Suprapubic skin (tissue), 4 donors: ENCODE results near the gene RNASE11. TPM values are rescaled to one million over a fixed set of nuclear protein-coding genes. Genes with fewer than 3 reads are reported as not detected.

Experiments
- DNase-seq, 2 donors: peaks; one replicate each; pipeline ENCODE4 v3.0.0-alpha.2; 2019; ENCODE audit warnings: low spot score in 2 of 2
- H3K27ac ChIP-seq: fragments of 200-600 bp; sonication (generic); one replicate; pipeline ENCODE4 v1.5.1; 2019
- H3K27me3 ChIP-seq: fragments of 200-600 bp; sonication (generic); one replicate; pipeline ENCODE4 v1.5.1; 2019
- H3K36me3 ChIP-seq: fragments of 200-600 bp; sonication (generic); one replicate; pipeline ENCODE4 v1.5.1; 2019
- H3K4me1 ChIP-seq: fragments of 200-600 bp; sonication (generic); one replicate; pipeline ENCODE4 v1.5.1; 2019
- H3K4me3 ChIP-seq: fragments of 200-600 bp; sonication (generic); one replicate; pipeline ENCODE4 v1.5.1; 2019; ENCODE audit warnings: mild to moderate bottlenecking
- H3K9me3 ChIP-seq: fragments of 200-600 bp; sonication (generic); one replicate; pipeline ENCODE4 v1.5.1; 2019
- EP300 ChIP-seq: sonication (generic); formaldehyde crosslinking; IDR thresholded peaks from one replicate; pipeline ENCODE4 v1.6.1; 2017; ENCODE audit warnings: antibody characterized with exemption
- POLR2A ChIP-seq, 2 donors: fragments of 450-650 bp; IDR thresholded peaks; one replicate each; pipeline ENCODE4 v1.6.1; 2017; ENCODE audit warnings: antibody characterized with exemption in 2 of 2, mild to moderate bottlenecking in 2 of 2, moderate library complexity in 2 of 2
- POLR2AphosphoS5 ChIP-seq, 3 donors: sonication (generic); formaldehyde crosslinking; IDR thresholded peaks; one replicate each; pipeline ENCODE4 v1.6.1; 2017; ENCODE audit warnings: antibody characterized with exemption in 3 of 3
- WGBS: methylation state at CpG from one replicate; pipeline ENCODE4 v1.1.5; 2018; 5-methylcytosine and 5-hydroxymethylcytosine counted together
- total RNA-seq, 4 donors: library from RNA; depleted of rRNA; stranded (reverse); fragments of >200 nt; gene quantifications; one replicate each; pipeline ENCODE4 v1.1.0, GENCODE V29; 2016
- TF ChIP-seq, protein P1 (sequence below), 2 donors: fragments of 200-600 bp in 1 of 2; fragments of 450-650 bp in 1 of 2; sonication (generic) in 1 of 2; IDR thresholded peaks; one replicate each; pipeline ENCODE4 v1.5.1; 2016 to 2019; ENCODE audit warnings: antibody characterized with exemption in 2 of 2, mild to moderate bottlenecking in 1 of 2, moderate library complexity in 1 of 2

The RNASE11 gene
- total RNA-seq, 4 donors from 2014 or later: not detected

DNA sequence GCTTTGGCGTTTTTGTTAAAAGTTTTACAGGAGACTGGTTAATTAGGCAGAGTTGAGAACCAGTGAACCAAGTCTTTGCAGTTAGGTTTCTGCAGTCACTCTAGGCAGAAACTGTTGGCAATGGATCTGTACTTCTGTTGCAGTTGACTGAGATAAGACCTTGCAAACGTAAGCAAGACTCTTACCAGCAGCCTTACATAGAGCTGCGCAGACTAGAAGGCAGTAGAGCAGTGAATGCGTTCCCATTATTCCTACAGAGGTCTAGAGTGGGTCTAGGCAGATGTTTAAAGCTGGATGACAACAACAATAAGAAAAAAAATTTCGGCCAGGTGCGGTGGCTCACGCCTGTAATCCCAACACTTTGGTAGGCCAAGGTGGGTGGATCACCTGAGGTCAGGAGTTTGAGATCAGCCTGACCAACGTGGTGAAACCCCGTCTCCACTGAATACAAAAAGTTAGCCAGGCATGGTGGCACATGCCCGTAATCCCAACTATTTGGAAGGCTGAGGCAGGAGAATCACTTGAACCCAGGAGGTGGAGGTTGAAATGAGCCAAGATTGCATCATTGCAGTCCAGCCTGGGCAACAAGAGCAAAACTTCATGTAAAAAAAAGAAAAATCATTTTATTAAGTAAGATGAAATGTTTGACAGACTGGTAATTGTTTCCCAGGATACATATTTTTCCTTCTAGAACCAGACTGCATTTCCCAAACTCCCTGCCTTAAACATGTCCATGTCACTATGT lies 39.2 kb downstream of the RNASE11 start:
- TF ChIP-seq, protein P1, sequence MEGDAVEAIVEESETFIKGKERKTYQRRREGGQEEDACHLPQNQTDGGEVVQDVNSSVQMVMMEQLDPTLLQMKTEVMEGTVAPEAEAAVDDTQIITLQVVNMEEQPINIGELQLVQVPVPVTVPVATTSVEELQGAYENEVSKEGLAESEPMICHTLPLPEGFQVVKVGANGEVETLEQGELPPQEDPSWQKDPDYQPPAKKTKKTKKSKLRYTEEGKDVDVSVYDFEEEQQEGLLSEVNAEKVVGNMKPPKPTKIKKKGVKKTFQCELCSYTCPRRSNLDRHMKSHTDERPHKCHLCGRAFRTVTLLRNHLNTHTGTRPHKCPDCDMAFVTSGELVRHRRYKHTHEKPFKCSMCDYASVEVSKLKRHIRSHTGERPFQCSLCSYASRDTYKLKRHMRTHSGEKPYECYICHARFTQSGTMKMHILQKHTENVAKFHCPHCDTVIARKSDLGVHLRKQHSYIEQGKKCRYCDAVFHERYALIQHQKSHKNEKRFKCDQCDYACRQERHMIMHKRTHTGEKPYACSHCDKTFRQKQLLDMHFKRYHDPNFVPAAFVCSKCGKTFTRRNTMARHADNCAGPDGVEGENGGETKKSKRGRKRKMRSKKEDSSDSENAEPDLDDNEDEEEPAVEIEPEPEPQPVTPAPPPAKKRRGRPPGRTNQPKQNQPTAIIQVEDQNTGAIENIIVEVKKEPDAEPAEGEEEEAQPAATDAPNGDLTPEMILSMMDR (IDR thresholded peaks at IDR 0.05): no peak
- no peak for TF ChIP-seq EP300
- TF ChIP-seq POLR2A (IDR thresholded peaks at IDR 0.05): no peak
- no peak for TF ChIP-seq POLR2AphosphoS5 (IDR thresholded peaks at IDR 0.05)
- no peak for DNase-seq
- WGBS: 90% methylated on average over 10 of the region's 10 CpGs
- H3K4me3 ChIP-seq: no peak overlapping the region
- peaks cover 4% of the 10 kb centered on the region for H3K27me3 ChIP-seq
- H3K36me3 ChIP-seq: no peaks in the 10 kb centered on the region
- no peak overlapping the region for H3K27ac ChIP-seq
- H3K4me1 ChIP-seq: no peaks in the 10 kb centered on the region
- no peaks in the 10 kb centered on the region for H3K9me3 ChIP-seq

DNA sequence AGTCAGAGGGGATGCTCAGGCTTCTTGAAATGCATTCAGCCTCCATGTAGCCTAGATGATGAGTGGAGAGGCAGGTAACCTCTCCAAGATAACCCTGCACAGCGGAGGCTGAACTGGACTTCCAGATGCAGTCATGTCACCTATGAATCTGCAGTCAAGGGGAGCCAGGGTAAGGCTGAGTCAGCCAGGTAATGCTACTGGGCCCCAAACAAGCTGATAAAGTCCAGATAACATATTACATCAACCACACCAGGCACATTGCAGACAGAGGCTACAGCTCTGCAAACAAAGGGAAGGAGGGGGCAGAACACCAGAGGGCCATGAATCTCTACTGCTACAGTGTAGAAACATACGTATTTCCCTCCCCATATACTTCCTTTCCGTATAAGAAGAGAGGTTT lies 40.9 kb downstream of the RNASE11 start:
- Histone ChIP-seq H3K27ac (no peak overlapping the region), H3K4me1 (no peaks in the 10 kb centered on the region)
- WGBS: 61% methylated on average over 3 of the region's 3 CpGs

GRCh38 chr14:20539906-20540305 lies 47.9 kb downstream of the RNASE11 start:
- DNase-seq: no peak
- WGBS: 30% methylated on average over 4 of the region's 4 CpGs
- no peaks in the 10 kb centered on the region for H3K27me3 ChIP-seq
- no peak overlapping the region for H3K4me3 ChIP-seq
- H3K27ac ChIP-seq: no peak overlapping the region
- H3K36me3 ChIP-seq: no peaks in the 10 kb centered on the region
- H3K4me1 ChIP-seq: no peaks in the 10 kb centered on the region
- H3K9me3 ChIP-seq: no peaks in the 10 kb centered on the region
- TF ChIP-seq, protein P1 (IDR thresholded peaks at IDR 0.05): no peak
- no peak for TF ChIP-seq EP300
- TF ChIP-seq POLR2AphosphoS5 (IDR thresholded peaks at IDR 0.05): no peak
- no peak for TF ChIP-seq POLR2A (IDR thresholded peaks at IDR 0.05)

More for the DNA sequence above, 40.9 kb downstream of the RNASE11 start:
- DNase-seq: no peak
- Histone ChIP-seq H3K27me3 (peaks cover 4% of the 10 kb centered on the region), H3K4me3 (no peak overlapping the region), H3K36me3 (no peaks in the 10 kb centered on the region), H3K9me3 (no peaks in the 10 kb centered on the region)
- TF ChIP-seq POLR2A (IDR thresholded peaks at IDR 0.05): no peak
- TF ChIP-seq EP300: no peak
- no peak for TF ChIP-seq POLR2AphosphoS5 (IDR thresholded peaks at IDR 0.05)
- TF ChIP-seq, protein P1 (IDR thresholded peaks at IDR 0.05): no peak

Other genes with a start within 250 kb of the RNASE11 start
- gene PARP2, start 244.4 kb downstream of the RNASE11 start, total RNA-seq: 10 to 100 TPM; 12.2 to 34.0 (median 14.9) TPM
- gene TEP1, start 174.5 kb downstream of the RNASE11 start, total RNA-seq: 10 to 100 TPM; 16.3 to 34.0 (median 25.1) TPM
- under 1 TPM in 1 of 4 donors, not detected in 3; 0.08 TPM for gene KLHL33, start 151.8 kb downstream of the RNASE11 start, total RNA-seq
- gene OSGEP, start 133.2 kb downstream of the RNASE11 start, total RNA-seq: 10 to 100 TPM; 40.8 to 91.0 (median 44.8) TPM
- gene APEX1, start 132.8 kb downstream of the RNASE11 start, total RNA-seq: 100 to 1,000 TPM; 119 to 133 (median 129) TPM
- 10 to 100 TPM; 23.7 to 36.5 (median 28.9) TPM for gene PIP4P1, start 126.6 kb downstream of the RNASE11 start, total RNA-seq
- 10 to 100 TPM; 26.9 to 83.4 (median 52.9) TPM for gene PNP, start 118.6 kb downstream of the RNASE11 start, total RNA-seq
- not detected for gene RNASE10, start 82.5 kb downstream of the RNASE11 start, total RNA-seq
- not detected for gene RNASE9, start 27.0 kb downstream of the RNASE11 start, total RNA-seq
- gene RNASE12, start 3.4 kb upstream of the RNASE11 start, total RNA-seq: not detected
- not detected for gene OR6S1, start 53.7 kb upstream of the RNASE11 start, total RNA-seq
- gene RNASE4, start 96.6 kb upstream of the RNASE11 start, total RNA-seq: 10 to 100 TPM; 43.9 to 84.2 (median 66.2) TPM
- gene ANG, start 100.8 kb upstream of the RNASE11 start, total RNA-seq: 10 to 100 TPM; 19.3 to 46.9 (median 27.1) TPM
- gene EDDM3A, start 157.9 kb upstream of the RNASE11 start, total RNA-seq: not detected
- not detected for gene EDDM3B, start 180.4 kb upstream of the RNASE11 start, total RNA-seq
- 1 to 10 TPM; 4.0 to 8.1 (median 7.6) TPM for gene RNASE6, start 193.3 kb upstream of the RNASE11 start, total RNA-seq
- gene RNASE1, start 214.8 kb upstream of the RNASE11 start, total RNA-seq: 10 to 100 TPM; 39.7 to 97.1 (median 64.0) TPM